ENCODE results near the gene HEATR5B. TPM values are rescaled to one million over a fixed set of nuclear protein-coding genes. Genes with fewer than 3 reads are reported as not detected.

HEATR5B gene
- total and polyA plus RNA-seq, 2 of the 8 experiments (the other 6 are each of a cell fraction or from before 2014, with no cell fraction given), result 7.0 to 12.6 TPM

DNA sequence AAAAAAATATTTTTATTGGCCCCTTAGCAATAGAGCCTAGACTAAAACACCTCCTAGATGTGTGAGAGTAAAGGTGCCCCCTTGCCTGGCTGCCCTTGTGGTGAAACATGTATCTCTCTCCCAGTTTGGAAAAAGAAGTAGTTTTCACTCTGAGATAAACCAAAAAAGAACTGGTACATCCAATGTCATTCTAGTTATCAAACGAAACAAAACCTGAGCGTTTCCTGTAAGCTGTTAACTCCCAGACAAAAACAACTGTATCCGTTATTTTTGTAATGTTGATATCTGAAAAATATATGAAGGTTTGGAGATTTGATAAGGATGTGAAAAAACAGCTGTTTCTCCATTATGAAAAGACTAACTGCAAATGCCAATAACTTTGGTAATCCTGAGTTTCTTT lies 24.3 kb downstream of the HEATR5B start:
- no peaks in the 10 kb centered on the region for H3K4me1 ChIP-seq (replicated peaks in 1 of 4; ENCODE audit: control insufficient read depth in 3 of 4, insufficient read depth in 4 of 4, low read length in 3 of 4)
- no peaks in the 10 kb centered on the region for H3K79me1 ChIP-seq (ENCODE audit: low read depth, low read length)
- H4K20me1 ChIP-seq (replicated peaks in 1 of 2; ENCODE audit: control insufficient read depth in 1 of 2, insufficient read depth in 2 of 2, low read length in 2 of 2), result no peaks in the 10 kb centered on the region
- H3K4me2 ChIP-seq (ENCODE audit: insufficient read depth in 1 of 2, low read depth in 2 of 2, low read length in 2 of 2), result no peak overlapping the region
- H4K8ac ChIP-seq (ENCODE audit: extremely low read depth, insufficient read depth, low read length), result no peak overlapping the region
- no peak for FAIRE-seq
- no peak overlapping the region for H3K18ac ChIP-seq (ENCODE audit: extremely low read depth, low read length)
- WGBS, 2 experiments (ENCODE audit: extremely low coverage in 1 of 2, insufficient coverage in 1 of 2, insufficient read length in 1 of 2, insufficient replicate concordance in 2 of 2, low coverage in 1 of 2, low lambda C conversion rate in 2 of 2, missing lambda C conversion rate in 1 of 2), result 99% methylated on average over 3 of the region's 3 CpGs; no CpG with 5 or more reads in 1 of the 2 experiments
- no peak overlapping the region for H4K5ac ChIP-seq (ENCODE audit: insufficient read length, low read depth, low read length)
- H3K23me2 ChIP-seq (ENCODE audit: low read depth, low read length), result no peaks in the 10 kb centered on the region
- POLR2A ChIA-PET (ENCODE audit: partially characterized antibody), result no interaction called here
- H3K9ac ChIP-seq (replicated peaks in 1 of 4; ENCODE audit: extremely low read depth in 1 of 4, low read depth in 3 of 4, low read length in 3 of 4), result no peak overlapping the region
- no peak overlapping the region for H2BK5ac ChIP-seq (ENCODE audit: low read depth, low read length)
- no peak overlapping the region for H2AK5ac ChIP-seq (ENCODE audit: low read depth, low read length)
- no peak overlapping the region for H2AFZ ChIP-seq (ENCODE audit: low read length)
- no peak overlapping the region for H2BK120ac ChIP-seq (replicated peaks; ENCODE audit: low read depth, low read length)
- H3K4ac ChIP-seq (replicated peaks; ENCODE audit: insufficient read length, low read depth, low read length), result no peak overlapping the region
- no peak overlapping the region for H3K14ac ChIP-seq (ENCODE audit: insufficient read length)
- H2BK20ac ChIP-seq (ENCODE audit: low read length), result no peak overlapping the region
- H4K91ac ChIP-seq (replicated peaks; ENCODE audit: insufficient read length, low read length), result no peak overlapping the region
- H2BK15ac ChIP-seq (ENCODE audit: low read length), result no peak overlapping the region
- no peak overlapping the region for H3K4me3 ChIP-seq (ENCODE audit: extremely low read depth in 1 of 4, insufficient read depth in 2 of 4, low read depth in 3 of 4, low read length in 4 of 4)
- peaks cover 0 to 29% (median 5%) of the 10 kb centered on the region in 4 experiments; a peak in 4 of 8 replicates for H3K36me3 ChIP-seq (ENCODE audit: control insufficient read depth in 2 of 4, insufficient read depth in 4 of 4, low read length in 3 of 4)
- no peaks in the 10 kb centered on the region for H3K79me2 ChIP-seq (ENCODE audit: control insufficient read depth in 1 of 2, insufficient read depth in 2 of 2, low read length in 2 of 2)
- no peak overlapping the region for H3K23ac ChIP-seq (ENCODE audit: insufficient read length)
- H3K9me3 ChIP-seq (ENCODE audit: insufficient read depth in 2 of 2, low read depth in 1 of 2, low read length in 1 of 2), result no peaks in the 10 kb centered on the region
- H2BK12ac ChIP-seq (ENCODE audit: low read depth, low read length), result no peak overlapping the region
- no peaks in the 10 kb centered on the region for H3K27me3 ChIP-seq (replicated peaks in 1 of 4; ENCODE audit: control insufficient read depth in 3 of 4, extremely low read depth in 1 of 4, insufficient read depth in 3 of 4, low read length in 3 of 4)
- H3K27ac ChIP-seq (ENCODE audit: low read depth, low read length), result no peak overlapping the region
- CTCF ChIA-PET (ENCODE audit: partially characterized antibody), result no interaction called here
- DNase-seq (ENCODE audit: low read depth in 1 of 2, low spot score in 2 of 2), result no peak
- H3K56ac ChIP-seq (replicated peaks; ENCODE audit: insufficient read length, low read depth, low read length), result no peak overlapping the region
- no peak for TF ChIP-seq SAP30 (IDR thresholded peaks at IDR 0.05; ENCODE audit: insufficient read depth, insufficient replicate concordance, low read length)
- TF ChIP-seq TAF1 (IDR thresholded peaks at IDR 0.05; ENCODE audit: low read depth, low read length), result no peak
- no peak for TF ChIP-seq RFX5 (IDR thresholded peaks at IDR 0.05; ENCODE audit: borderline replicate concordance, low read depth, low read length)
- TF ChIP-seq ASH2L (IDR thresholded peaks at IDR 0.05; ENCODE audit: low read length), result no peak
- no peak for TF ChIP-seq PHF8 (conservative IDR thresholded peaks at IDR 0.05; ENCODE audit: low read depth, low read length)
- TF ChIP-seq FOSL1 (IDR thresholded peaks at IDR 0.05; ENCODE audit: insufficient read depth, low read depth, low read length), result no peak
- no peak for TF ChIP-seq SIRT6 (IDR thresholded peaks at IDR 0.05; ENCODE audit: low read length)
- TF ChIP-seq, protein P1, sequence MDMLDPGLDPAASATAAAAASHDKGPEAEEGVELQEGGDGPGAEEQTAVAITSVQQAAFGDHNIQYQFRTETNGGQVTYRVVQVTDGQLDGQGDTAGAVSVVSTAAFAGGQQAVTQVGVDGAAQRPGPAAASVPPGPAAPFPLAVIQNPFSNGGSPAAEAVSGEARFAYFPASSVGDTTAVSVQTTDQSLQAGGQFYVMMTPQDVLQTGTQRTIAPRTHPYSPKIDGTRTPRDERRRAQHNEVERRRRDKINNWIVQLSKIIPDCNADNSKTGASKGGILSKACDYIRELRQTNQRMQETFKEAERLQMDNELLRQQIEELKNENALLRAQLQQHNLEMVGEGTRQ (IDR thresholded peaks at IDR 0.05; ENCODE audit: low read length), result no peak
- TF ChIP-seq YY1 (IDR thresholded peaks at IDR 0.05; ENCODE audit: low read depth, low read length), result no peak
- TF ChIP-seq RAD21 (IDR thresholded peaks at IDR 0.05 in 1 of 2, conservative IDR thresholded peaks at IDR 0.05 in 1 of 2; ENCODE audit: low read depth in 2 of 2, low read length in 2 of 2), result no peak
- no peak for TF ChIP-seq EP300 (IDR thresholded peaks at IDR 0.05; ENCODE audit: borderline replicate concordance in 1 of 2, low read depth in 2 of 2, low read length in 2 of 2)
- TF ChIP-seq TAF7 (optimal IDR thresholded peaks at IDR 0.05; ENCODE audit: borderline replicate concordance, low read depth, low read length), result no peak
- TF ChIP-seq CBX8 (IDR thresholded peaks at IDR 0.05; ENCODE audit: borderline replicate concordance, low read depth, low read length), result no peak

Measured in H1 (cell line).